GM13977 (cell line): ENCODE results near the gene CDK16.

Experiments used
- DNase-seq: peaks from one replicate; pipeline ENCODE4 v3.0.0; 2012; ENCODE audit warnings: low spot score
- in situ Hi-C: fragments of 300-500 bp; cut with MboI; formaldehyde crosslinking; loops from one replicate; pipeline ENCODE4 v1.12.0; 2022; ENCODE audit warnings: low sequenced_read_pairs, low pct_unique_long_range_greater_than_20kb, mixed read lengths, inconsistent platforms; ENCODE audit not compliant: unreplicated experiment
- TF ChIP-seq, protein P1 (sequence below): IDR thresholded peaks from 2 replicates; pipeline ENCODE4 v1.5.1; 2012; ENCODE audit warnings: mild to moderate bottlenecking, control low read depth; ENCODE audit not compliant: insufficient read depth; ENCODE audit errors: extremely low read depth, missing control alignments

The CDK16 gene

DNA sequence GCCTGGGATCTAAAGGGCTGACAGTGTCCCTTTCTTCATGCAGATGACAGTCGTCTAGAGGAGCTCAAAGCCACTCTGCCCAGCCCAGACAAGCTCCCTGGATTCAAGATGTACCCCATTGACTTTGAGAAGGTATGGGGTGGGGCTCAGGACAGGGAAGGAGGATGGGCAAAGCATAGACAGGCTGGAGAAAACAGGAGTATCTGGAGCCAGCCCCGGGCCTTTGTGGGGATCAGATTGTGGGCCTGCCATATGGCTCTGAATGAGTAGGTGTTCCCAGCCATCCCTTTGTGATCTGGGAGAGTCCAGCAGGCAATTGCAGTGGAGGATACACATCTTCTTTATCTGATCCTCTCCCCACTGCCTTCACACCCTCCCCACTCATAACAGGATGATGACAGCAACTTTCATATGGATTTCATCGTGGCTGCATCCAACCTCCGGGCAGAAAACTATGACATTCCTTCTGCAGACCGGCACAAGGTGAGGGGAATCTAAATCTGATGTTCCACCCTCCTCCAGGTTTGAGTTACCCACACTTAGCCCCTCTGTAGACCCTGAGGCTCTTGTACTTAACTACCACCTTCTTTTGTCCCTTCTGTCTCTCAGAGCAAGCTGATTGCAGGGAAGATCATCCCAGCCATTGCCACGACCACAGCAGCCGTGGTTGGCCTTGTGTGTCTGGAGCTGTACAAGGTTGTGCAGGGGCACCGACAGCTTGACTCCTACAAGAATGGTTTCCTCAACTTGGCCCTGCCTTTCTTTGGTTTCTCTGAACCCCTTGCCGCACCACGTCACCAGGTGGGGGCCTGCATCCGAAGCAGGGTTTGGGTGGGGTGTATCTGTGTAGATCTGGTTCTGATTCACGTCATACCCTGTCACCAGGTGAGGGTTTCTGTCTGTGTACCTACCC is 5.8 kb upstream of the CDK16 start:
- in situ Hi-C loops, result no loop called here
- DNase-seq, result no peak
- TF ChIP-seq, protein P1, sequence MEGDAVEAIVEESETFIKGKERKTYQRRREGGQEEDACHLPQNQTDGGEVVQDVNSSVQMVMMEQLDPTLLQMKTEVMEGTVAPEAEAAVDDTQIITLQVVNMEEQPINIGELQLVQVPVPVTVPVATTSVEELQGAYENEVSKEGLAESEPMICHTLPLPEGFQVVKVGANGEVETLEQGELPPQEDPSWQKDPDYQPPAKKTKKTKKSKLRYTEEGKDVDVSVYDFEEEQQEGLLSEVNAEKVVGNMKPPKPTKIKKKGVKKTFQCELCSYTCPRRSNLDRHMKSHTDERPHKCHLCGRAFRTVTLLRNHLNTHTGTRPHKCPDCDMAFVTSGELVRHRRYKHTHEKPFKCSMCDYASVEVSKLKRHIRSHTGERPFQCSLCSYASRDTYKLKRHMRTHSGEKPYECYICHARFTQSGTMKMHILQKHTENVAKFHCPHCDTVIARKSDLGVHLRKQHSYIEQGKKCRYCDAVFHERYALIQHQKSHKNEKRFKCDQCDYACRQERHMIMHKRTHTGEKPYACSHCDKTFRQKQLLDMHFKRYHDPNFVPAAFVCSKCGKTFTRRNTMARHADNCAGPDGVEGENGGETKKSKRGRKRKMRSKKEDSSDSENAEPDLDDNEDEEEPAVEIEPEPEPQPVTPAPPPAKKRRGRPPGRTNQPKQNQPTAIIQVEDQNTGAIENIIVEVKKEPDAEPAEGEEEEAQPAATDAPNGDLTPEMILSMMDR, result no peak

DNA sequence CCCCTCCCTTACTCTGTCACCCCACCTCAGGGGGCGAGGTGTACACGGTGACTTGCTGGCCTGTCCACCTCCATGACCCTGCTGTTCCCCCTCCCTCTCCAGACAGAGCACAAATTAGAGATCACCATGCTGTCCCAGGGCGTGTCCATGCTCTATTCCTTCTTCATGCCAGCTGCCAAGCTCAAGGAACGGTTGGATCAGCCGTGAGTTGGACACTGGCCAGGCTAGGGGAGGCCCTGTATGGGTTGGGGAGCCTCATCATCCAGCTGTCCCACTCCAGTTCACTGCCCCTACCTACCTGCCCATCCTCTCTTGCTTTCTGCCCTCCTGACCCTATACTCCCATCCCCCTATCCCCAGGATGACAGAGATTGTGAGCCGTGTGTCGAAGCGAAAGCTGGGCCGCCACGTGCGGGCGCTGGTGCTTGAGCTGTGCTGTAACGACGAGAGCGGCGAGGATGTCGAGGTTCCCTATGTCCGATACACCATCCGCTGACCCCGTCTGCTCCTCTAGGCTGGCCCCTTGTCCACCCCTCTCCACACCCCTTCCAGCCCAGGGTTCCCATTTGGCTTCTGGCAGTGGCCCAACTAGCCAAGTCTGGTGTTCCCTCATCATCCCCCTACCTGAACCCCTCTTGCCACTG is 3.9 kb upstream of the CDK16 start:
- in situ Hi-C loops, result no loop called here
- TF ChIP-seq, protein P1, result no peak
- no peak for DNase-seq

DNA sequence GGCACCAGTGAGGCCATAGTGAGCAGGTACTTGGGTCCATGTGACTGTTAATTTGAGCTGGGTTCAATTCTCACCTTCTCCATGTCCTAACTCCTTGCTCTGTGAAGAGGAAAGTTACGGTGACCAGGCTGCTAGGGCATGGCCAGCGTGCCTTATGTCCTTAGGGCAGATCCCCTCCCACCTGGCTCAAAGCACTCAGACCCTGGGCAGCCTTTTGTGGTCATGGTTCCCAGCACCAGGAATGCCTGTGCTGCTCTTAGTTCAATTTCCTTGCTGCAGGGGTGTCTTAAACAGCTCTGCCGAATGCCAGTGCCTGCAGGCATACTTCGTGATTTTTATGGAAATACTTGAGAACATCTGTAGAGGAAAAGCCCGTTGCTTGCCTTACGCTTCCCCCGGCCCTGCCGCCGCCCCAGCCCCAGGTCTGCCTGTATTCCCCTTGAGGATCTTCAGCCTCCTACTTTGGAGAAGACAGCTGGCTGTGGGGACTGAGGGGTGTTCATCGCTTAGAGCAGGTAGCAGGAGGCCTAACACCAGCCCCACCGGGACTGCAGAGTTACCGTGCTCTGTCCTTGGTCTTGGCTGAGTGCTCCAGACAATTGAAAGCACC is 3.1 kb upstream of the CDK16 start:
- TF ChIP-seq, protein P1, result no peak
- in situ Hi-C loops, result no loop called here
- no peak for DNase-seq

DNA sequence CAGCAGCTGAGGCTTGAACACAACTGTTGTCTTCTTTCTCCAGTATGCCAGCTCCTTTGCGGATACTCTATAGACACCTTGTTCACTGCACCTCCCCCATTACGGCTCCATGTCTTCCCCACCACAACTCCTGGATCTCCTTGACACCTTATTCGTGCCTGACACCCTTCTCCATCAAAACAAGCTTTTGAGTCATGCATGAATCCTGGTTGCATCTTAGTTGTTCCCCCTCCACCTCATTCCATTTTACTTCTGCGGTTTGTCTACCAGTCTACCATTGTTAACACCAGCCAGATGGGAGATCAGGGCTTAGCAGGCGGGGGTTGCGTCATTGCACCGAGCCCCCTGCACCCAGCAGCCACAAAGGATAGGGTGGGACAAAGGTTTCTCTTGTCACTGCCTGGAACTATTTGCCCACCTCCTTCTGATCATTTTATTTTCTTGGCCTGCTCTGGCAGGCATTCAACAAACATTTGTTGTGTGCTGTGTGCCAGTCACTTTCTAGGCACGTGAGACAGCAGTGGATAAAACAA is 2.0 kb upstream of the CDK16 start:
- TF ChIP-seq, protein P1, result no peak
- in situ Hi-C loops, result no loop called here
- no peak for DNase-seq

DNA sequence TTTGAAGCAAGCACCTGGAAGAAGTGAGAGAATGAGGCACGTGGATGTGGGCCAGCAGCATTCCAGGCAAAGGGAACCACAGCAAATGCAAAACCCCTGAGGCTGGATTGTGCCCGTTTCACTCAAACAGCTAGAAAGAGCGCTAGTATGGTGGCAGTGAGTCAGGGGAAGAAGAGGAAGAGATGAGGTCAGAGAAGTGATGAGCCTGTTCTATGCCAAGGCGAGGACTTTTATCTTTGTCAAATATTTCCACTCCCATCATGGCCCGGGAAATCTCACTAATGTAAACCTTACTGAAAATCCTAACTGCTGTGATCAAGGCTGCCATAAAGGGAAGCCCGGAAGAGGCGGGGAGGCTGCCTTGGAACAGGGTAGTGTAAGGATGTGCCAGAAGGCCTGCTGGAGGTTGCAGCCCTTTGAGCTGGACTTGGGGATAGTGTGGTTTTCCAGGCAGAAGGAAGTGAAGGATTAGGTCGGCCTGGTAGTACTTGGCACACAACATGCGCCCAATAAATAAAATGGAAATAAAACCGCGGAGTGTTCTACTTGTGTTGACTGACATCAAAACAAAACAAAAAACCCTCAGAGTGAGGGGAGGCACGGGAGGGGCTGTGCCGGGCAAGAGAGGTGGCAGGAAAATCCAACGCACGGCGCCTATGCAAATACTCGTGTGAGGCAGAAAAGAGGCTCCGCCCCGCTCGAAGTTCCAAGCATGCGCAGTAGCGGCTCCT is 1.2 kb upstream of the CDK16 start:
- in situ Hi-C loops, result no loop called here
- TF ChIP-seq, protein P1, result no peak
- DNase-seq, result no peak

DNA sequence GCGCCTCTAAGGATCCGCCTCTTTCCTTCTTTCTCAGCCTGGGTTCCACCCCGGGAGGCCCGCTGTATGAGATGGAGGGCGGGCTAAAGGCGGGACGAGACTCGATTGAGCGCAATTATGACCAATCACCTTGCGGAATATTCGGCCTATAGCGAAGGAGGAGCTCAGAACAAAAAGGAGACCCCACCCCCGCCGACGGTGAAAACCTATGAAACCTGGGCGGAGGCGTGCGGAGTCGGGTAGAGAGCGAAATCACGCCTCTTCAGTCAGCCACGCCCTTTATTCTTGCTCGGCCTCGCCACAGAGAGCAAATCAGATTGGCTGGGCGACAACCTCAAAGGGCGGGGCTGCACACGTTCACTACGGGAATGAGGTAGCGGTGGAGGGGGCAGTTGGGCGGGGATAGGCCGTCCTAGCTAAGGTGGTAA is 615 bp upstream of the CDK16 start:
- TF ChIP-seq, protein P1, result no peak
- in situ Hi-C loops, result no loop called here
- peak; percentile 96 for DNase-seq
